Stimulated activated CD4-positive, alpha-beta T cell treated with anti-CD3 and anti-CD28 coated beads, Interleukin-2, amount 100 ng/mL, for 48 hours (primary cell): ENCODE results near the gene ZNF354C.

ENCODE experiments used
- DNase-seq, 2 donors: peaks; one replicate each; pipeline ENCODE4 v3.0.0-alpha.2; 2020

The ZNF354C gene

DNA sequence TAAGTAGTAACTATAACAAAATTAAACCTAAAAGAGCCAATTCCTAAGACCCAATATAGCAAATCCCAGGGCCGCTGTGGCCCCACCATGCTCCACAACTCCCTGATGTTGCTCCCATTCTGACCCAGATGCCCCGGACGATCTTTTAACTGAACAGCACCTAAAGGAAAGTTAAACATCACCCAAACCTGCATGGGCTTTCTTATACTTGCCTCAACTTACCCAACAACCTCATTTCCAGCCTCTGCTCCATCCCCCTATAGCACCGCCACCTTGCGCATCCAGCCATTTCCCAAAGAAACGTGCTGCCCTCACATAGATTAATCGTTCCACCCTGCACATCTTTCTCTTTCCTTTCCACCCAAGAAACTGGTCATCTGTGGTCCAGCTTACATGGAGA lies 54.6 kb downstream of the ZNF354C start:
- no peak for DNase-seq

GRCh38 chr5:179115307-179115706 lies 55.1 kb downstream of the ZNF354C start:
- no peak for DNase-seq

- no peak for DNase-seq
Observed at GRCh38 chr5:179115845-179116524, 55.8 kb downstream of the ZNF354C start.

- no peak for DNase-seq
Observed at GRCh38 chr5:179118338-179118737, 58.2 kb downstream of the ZNF354C start.

DNA sequence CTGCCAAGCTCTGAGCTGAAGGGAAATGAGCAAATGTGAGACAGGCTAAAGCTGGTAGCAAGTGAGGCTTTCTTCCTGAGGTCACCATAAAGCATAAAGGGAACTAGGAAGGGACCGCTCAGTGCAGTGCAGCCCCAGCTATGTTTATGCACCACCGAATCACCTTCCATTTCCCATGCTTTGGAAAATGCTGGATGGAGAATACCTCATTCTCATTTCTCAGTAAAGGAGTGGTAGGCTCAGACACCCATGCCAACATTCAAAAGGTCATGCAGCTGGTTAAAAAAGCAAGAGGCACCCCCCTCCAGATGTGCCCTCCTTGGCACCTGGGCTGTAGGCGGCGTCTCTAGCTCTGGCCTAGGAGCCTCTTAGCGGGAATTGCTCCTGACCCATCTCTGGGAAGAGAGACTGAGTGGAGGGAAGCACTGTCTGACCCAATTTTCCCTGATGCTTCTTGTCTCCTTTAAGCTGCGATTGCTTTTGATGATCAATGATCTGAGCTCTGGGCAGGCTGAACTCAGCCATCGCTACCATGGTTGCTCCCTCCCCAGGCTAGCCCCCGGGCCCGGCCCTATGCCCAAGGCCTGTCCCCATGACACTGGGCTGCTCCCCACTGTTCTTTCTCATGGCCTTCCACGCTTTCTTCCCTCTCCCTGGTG lies 58.7 kb downstream of the ZNF354C start:
- DNase-seq = no peak

DNA sequence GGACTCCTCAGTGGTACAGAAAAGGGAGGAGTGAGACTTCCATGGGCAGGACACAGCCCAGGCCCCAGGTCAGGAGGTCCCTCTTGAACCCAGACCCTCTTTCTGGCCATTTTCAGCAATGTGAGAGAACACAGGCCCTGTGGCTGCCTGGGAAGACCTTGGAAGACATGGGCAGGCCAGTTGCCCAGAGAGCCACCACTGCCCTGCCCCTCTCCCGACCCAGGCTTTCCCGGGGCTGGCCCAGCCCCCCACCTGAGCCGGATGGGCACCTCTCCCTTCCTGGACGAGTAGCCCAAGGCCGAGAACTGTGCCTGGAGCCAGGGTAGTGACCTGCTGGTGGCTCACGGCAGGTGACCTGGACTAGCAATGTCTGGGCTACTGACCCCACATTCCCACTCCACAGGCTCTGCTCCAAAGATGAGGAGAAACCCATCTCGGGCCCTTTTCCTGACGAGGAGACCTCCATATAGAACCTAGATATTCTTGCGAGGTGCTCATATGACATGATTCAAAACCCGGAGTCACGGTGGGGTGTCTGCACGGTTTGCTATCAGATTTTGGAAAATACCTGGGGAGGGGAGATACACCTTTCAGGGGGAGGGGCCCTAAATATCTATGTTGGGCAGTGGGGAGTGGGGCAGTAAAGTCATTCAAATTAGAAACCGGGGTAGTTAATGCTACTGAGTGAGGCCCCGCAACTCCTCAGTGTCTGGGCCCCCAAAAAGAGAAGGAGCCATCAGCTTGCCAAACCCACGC lies 59.4 kb downstream of the ZNF354C start:
- DNase-seq = no peak

DNA sequence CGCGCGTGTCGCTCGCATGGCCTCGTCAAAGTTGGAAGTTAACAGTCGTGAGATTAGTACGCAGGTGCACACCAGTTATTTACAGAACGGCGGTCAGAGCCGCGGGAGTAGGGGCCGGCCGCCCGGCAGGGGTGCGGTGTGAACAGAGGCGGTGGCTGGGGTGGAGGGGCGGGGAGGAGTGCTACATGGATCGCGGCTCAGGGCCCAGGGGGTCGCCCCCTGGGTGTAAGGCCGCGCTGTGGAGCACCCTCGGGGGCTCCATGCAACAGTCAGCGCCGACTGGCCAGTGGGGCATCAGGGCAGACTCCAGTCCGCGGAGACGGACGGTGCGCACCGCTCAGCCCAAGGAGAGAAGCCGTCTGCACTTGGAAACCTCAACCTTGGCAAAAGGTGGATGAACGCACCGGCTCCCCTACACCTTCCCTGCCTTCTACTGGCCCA lies 60.3 kb downstream of the ZNF354C start:
- no peak for DNase-seq

GRCh38 chr5:179120951-179121666 lies 60.9 kb downstream of the ZNF354C start:
- no peak for DNase-seq

GRCh38 chr5:179121667-179122111 lies 61.5 kb downstream of the ZNF354C start:
- no peak for DNase-seq

- DNase-seq = no peak
Observed at GRCh38 chr5:179122411-179123108, 62.4 kb downstream of the ZNF354C start.

DNA sequence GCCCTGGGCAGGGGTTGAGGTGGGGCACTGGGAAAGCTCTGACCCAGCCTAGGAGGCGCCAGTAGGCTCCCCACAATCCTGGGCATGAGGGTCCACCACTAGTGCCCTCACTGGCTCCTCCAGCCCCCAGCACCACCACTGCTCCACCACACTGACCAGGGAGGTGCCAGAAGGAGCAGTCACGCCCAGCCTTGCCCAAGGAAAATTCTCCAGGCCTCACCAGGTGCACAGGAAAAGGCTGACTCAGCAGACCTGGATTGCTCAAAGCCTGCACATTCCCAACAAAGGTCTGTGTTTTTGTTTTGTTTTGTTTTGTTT lies 62.9 kb downstream of the ZNF354C start:
- no peak for DNase-seq

DNA sequence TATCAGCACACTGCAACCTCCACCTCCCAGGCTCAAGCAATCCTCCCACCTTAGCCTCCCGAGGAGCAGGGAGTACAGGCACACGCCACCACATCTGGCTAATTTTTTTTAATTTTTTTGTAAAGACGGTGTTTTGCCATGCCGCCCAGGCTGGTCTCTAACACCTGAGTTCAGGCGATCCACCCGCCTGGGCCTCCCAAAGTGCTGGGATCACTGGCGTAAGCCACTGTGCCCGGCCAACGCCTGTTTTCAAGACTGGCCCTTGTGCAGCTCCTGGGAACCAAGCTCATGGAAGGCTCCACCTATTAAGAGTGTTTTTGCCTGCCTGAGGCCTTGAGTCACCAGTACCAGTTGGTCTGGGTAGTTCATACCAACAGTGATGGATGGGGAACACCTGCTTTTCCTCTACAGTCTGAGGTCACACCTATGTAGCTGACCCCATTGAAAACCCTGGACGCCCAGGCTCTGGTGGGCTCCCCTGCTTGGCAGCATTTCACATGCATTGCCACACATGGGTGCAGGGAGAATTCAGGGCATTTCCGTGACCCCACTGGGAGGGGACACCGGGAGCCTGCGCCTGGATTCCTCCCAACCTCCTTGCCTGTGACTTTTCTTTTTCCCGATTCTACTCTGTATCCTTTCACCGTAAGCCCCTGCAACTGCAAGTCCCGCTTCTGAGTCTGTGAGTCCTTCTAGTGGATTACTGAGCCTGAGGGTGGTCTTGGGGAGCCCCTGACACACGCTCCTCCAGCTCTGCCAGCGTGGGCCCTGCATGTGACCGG lies 63.5 kb downstream of the ZNF354C start:
- no peak for DNase-seq

DNA sequence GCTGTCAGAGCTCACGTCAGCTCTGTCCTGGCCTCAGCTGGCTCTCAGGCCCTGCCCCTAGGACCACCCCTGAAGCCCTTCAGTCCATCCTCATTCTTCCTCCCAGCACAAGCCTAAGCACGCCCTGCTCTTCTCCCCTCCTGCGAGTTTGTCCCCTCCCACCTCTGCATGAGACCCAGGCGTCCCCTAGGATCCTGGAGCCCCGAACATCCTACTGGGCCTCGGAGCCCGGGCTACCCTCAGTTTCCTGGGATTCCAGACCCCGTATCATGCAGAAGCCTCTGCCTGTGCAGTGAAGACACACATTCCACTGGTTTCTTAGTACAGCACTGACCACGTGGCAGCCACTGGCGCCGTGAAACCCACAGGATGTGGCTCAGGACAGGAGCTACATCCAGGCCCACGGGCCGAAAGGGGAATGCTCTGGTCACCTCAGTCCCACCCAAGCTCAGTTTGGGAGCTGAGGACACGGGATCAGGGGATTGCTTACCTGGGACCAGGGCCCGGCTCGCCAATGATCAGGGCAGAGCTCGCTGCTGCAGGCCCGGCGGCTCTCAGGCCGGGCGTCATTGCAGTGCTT lies 64.2 kb downstream of the ZNF354C start:
- no peak for DNase-seq

DNA sequence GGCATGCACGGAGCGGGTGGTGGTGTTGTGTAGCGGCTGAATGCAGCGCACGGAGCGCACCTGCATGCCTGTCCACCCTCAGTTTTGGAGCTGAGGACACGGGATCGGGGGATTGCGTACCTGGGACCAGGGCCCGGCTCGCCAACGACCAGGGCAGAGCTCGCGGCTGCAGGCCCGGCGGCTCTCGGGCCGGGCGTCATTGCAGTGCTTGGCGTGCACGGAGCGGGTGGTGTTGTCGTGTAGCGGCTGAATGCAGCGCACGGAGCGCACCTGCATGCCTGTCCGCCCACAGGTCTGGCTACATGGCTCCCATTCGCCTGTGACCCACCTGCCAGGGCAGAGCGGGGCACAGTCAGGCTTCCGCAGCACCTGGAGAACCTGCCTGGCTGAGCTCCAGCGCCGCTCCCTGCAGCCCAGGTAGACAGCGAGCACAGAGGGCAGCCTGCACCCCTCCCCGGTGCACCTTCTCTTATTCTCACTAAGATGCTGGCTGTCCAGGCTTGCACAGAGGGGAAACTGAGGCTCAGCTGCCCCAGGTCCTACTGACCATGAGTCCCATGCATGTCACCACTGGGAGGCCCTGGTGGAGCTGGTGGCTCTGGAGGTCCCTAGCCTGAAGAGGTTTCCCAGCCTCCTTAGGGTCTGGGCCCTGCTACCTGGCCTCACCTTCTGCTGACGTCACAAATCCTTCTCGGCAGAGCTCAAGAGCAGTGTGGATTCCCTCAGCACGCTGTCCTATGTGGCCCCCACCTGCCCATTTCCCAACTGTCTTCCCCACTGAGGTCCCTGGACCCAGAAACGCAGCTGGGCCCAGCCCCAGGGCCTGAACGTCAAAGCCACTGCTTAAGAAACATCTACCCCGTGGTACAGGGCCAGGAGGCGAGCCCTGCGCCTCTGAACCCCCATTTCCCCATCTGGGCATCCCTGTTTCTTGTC lies 64.9 kb downstream of the ZNF354C start:
- no peak for DNase-seq

GRCh38 chr5:179125789-179126505 lies 65.8 kb downstream of the ZNF354C start:
- DNase-seq = no peak

DNA sequence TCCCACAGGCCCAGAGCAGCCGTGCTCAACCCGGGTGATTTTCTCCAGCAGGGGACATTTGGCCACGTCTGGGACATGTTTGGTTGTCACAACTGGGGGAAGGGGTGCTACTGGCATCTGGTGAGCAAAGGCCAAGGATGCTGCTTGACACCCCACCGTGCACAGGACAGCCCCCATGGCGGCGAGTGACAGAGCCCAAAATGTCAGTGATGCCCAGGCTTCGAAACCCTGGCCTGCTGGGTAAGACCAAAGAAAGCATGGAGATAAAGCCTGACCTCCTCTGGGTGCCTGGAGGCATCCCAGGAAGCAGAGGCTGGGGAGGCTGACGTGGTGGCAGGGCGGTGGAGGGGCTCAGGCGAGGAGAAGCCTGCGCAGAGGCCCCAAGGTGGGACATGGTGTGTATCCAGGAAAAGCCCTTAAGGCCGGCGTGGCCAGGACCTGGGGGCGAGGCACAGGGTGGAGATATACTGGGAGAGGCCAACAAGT lies 66.4 kb downstream of the ZNF354C start:
- DNase-seq = no peak

DNA sequence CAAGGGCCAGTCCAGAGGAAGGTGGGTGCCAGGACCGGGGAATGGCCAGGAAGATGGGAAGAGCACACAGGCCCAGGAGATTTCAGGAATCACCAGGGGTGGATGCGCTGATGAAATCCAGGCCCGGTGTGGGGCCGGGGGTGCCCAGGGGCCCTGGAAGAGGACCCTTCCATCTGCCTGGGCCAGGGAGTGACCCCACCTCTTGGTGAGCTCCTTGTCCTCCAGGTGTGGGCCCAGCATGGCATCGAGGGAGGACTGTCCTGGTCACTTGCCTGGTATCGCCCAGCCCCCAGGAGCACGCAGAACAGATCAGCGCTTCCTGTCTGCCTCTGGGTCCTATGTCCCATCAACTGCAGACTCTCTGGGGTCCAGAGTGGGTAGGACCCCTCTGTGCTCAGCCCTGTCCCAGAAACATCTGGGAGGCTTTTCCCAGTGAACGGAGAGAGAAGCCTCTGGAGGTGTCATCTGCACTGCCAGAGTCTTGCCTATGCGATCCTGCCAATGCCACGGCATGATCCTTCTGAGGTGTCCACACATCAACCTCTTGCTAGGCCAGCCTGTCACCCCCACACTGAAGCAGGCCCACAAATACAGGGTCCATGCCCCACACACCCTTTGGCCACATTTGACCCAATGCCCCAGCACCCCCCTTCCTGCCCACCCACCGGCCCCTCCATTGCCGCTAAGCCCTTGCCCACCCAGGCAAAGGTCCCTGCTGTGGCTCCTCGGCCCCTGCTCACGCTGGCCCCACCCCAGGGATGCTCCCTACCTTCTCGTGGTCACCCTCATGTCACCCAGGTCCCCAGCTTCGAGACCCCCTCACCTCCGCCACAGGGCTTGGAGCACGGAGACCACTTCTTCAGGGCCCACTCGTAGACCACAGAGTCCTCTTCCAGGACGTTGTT lies 67.2 kb downstream of the ZNF354C start:
- no peak for DNase-seq

- DNase-seq = no peak
Observed at GRCh38 chr5:179128041-179128365, 67.8 kb downstream of the ZNF354C start.

- no peak for DNase-seq
Observed at GRCh38 chr5:179128976-179129375, 68.8 kb downstream of the ZNF354C start.
